Testis (tissue), 2 donors: ENCODE measurements around the gene VWA5B1.

Experiments
- CTCF ChIP-seq, 3 experiments: fragments of 450-650 bp in 2 of 3; fragments of 200-600 bp in 1 of 3; sonication (generic) in 1 of 3; IDR thresholded peaks; one replicate each; pipeline ENCODE4 v1.5.1; 2016 to 2019; ENCODE audit warnings: antibody characterized with exemption in 3 of 3, mild to moderate bottlenecking in 2 of 3, moderate library complexity in 1 of 3
- POLR2A ChIP-seq: fragments of 450-650 bp; IDR thresholded peaks from one replicate; pipeline ENCODE4 v1.6.1; 2017; ENCODE audit warnings: antibody characterized with exemption, mild to moderate bottlenecking, moderate library complexity

GRCh38 chr1:20325407-20325843 is 34.8 kb downstream of the VWA5B1 start:
- TF ChIP-seq CTCF (IDR thresholded peaks at IDR 0.05): no peak
- no peak for TF ChIP-seq POLR2A
